HL-60/S4 treated with retinoic acid at 250 ng/mL for 4 days and 3 days (cell line): ENCODE data around the gene HNF1A.
"Not testable (repeated sequence)": the region's sequence is repeated elsewhere in the genome, so short reads cannot be mapped to it uniquely, and the experiment has no call there.

Source experiments
- in situ Hi-C: fragments of 300-500 bp; cut with MboI; formaldehyde crosslinking; loops from 2 replicates; pipeline ENCODE4 v1.7.0; 2022; ENCODE audit warnings: low sequenced_read_pairs

The HNF1A gene

GRCh38 chr12:121036810-121037326, 58.5 kb downstream of the HNF1A start:
- in situ Hi-C loops = no loop called here

DNA sequence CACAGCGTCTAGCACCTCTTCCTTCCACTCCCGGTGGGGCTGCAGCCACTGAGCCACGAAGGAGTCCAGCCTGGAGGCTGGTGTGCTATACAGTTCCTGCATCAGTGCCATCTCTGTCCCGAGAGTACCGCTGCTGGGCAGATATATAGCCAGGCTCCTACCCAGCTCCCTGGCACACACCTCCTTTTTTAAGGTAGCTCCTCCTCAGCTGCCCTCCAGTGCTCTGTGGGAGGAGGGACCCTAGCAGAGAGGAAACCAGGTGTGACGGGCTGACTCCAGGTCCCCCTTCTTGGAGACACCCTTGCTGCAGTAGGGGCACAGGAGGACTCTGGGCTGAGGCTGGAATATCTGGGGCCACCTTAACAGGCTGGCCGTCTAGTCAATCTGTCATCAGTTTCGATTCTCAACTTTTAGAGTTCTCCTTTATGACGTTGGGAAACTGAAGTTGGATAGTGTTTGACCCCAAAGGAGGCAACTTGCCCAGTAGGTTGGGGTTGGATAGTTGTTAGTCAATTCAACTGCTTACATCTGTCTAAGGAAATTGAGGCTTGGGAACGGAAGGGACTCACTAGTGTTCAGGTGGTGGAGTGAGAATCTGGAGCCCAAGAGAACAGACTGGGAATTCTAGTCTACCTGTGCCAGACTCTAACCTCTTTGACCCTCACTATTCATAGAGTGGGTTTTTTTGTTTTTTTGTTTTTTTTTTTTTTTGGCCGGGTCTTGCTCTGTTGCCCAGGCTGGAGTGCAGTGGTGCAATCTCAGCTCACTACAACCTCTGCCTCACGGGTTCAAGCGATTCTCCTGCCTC, 60.7 kb downstream of the HNF1A start, which contains the start of gene OASL:
Gene OASL (minus strand): TSS at position 386 of the 808 bp plus-strand sequence. CDS start 275 bp downstream, at position 111.
- in situ Hi-C loops = no loop called here

DNA sequence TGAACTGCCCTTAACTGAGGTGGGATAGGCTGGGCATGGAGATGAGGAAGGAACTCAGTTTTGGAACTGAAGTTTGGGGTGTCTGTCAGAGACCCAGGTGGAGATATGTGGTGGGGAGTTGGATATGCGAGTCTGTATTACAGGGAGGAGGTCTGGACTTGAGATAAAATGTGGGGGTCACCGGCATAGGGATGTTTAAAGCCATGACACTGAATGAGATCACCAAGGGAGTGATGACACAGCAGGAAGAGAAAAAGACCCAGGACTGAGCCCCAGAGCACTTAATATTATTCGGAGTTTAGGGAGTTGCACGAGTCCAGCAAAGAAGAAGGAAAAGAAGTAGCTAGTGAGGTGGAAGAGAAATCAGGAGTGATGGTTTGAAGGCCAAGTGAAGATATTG, 64.7 kb downstream of the HNF1A start:
- in situ Hi-C loops = no loop called here

GRCh38 chr12:121047400-121047799, 69.1 kb downstream of the HNF1A start:
- in situ Hi-C loops = not testable (repeated sequence)

DNA sequence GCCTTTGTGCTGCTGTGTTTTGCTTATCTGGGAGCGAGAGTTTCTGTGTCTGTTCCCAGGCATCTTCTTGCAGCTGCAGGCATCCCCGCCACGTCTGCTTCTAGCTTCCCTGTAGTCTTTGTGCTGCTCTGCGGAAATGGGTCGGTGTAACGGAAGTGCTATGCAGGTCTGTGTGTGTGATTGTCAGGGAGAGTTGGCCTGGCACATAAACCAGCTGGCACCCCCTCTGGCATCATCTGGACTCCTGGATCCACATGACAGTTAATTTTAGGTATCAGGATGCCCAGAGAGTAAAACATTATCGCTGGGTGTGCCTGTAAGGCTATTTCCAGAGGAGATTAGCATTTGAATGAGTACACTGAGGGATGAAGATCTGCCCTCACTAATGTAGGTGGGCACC, 70.1 kb downstream of the HNF1A start:
- in situ Hi-C loops = no loop called here

DNA sequence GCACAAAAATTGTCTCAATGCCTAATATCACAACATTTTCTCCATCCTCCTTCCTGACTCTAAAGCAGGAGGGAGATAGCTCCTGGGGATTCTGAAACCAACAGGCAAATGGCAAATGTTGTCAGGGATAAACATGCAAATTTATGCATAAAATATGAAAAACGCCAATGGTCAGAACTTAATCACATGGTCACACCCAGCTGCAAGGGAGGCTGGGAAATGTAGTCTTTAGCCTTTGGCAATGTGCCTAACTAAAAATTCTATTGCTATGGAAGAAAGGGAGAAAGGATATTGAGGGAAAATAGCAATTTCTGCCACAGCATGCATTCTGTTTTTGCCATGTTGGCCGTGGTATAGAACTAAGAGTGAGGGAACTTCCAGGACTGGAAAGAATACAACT, 72.4 kb downstream of the HNF1A start:
- in situ Hi-C loops = no loop called here
